ENCODE results near the gene ST3GAL4. TPM values are rescaled to one million over a fixed set of nuclear protein-coding genes. Genes with fewer than 3 reads are reported as not detected.

Gene ST3GAL4
- total RNA-seq, 4 donors from 2014 or later: 42.1 to 56.2 (median 47.2) TPM

DNA sequence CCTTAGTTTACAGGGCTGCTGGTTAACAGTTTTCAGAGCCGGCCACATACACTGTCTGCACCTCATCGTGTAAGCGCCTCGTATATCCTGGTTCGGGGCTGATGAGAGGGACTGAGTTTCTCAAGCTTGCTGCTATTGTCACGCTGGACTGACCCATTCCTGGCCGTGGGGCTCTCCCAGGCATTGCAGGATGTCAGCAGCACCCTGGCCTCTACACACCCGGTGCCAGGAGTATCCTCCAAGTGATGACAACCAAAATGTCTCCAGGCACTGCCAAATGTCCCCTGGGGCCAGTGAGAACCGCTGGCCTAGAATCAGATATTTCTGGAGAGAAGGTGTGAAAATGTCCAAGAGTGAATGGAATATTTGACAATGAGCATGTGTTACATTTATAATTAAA is 82.8 kb downstream of the ST3GAL4 start:
- no peak for TF ChIP-seq POLR2A (IDR thresholded peaks at IDR 0.05)
- TF ChIP-seq, protein P1, sequence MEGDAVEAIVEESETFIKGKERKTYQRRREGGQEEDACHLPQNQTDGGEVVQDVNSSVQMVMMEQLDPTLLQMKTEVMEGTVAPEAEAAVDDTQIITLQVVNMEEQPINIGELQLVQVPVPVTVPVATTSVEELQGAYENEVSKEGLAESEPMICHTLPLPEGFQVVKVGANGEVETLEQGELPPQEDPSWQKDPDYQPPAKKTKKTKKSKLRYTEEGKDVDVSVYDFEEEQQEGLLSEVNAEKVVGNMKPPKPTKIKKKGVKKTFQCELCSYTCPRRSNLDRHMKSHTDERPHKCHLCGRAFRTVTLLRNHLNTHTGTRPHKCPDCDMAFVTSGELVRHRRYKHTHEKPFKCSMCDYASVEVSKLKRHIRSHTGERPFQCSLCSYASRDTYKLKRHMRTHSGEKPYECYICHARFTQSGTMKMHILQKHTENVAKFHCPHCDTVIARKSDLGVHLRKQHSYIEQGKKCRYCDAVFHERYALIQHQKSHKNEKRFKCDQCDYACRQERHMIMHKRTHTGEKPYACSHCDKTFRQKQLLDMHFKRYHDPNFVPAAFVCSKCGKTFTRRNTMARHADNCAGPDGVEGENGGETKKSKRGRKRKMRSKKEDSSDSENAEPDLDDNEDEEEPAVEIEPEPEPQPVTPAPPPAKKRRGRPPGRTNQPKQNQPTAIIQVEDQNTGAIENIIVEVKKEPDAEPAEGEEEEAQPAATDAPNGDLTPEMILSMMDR (IDR thresholded peaks at IDR 0.05): no peak
- no peak for TF ChIP-seq EP300 (IDR thresholded peaks at IDR 0.05)
- no peak for TF ChIP-seq POLR2AphosphoS5 (IDR thresholded peaks at IDR 0.05)
- H3K4me1 ChIP-seq: peaks cover 0 to 22% (median 9%) of the 10 kb centered on the region in 3 donors

DNA sequence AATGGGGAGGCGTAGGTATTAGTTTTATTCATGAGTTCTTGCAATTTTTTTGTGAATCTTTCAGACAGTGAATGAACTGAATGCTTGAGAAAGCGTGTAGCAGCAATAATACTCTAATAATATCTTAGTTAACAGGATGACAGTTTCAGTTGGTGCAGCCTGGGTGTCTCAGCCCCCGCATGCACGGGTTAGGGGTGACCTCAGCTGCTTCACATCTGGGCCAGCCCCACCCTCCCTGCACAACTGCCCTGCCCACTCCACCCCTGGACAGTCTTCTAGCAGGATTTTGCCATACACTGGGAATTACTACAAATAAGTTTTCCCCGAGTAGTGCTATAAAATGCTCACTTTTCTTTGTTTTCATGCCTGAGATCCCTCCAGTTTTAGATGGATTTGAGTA is 83.2 kb downstream of the ST3GAL4 start:
- TF ChIP-seq POLR2A (IDR thresholded peaks at IDR 0.05) (no peak), EP300 (IDR thresholded peaks at IDR 0.05) (no peak), POLR2AphosphoS5 (IDR thresholded peaks at IDR 0.05) (no peak)
- TF ChIP-seq, protein P1 (IDR thresholded peaks at IDR 0.05): no peak
- Histone ChIP-seq H3K4me3 (no peak overlapping the region), H3K27ac (no peak overlapping the region), H3K9me3 (no peaks in the 10 kb centered on the region), H3K4me1 (peaks cover 0 to 19% (median 9%) of the 10 kb centered on the region in 3 donors), H3K36me3 (no peaks in the 10 kb centered on the region), H3K27me3 (peaks cover 19% of the 10 kb centered on the region)
- WGBS, 2 donors (ENCODE audit: low coverage in 1 of 2): 35 to 57% methylated on average over 4 to 5 of the region's 5 CpGs
- ATAC-seq: peak; percentile 45

More for the DNA sequence above, 82.8 kb downstream of the ST3GAL4 start:
- WGBS, 2 donors (ENCODE audit: low coverage in 1 of 2): 43 to 90% methylated on average over 2 to 4 of the region's 9 CpGs
- H3K27me3 ChIP-seq: peaks cover 17% of the 10 kb centered on the region
- ATAC-seq: no peak
- no peak overlapping the region for H3K4me3 ChIP-seq
- no peaks in the 10 kb centered on the region for H3K9me3 ChIP-seq
- H3K27ac ChIP-seq: no peak overlapping the region
- no peaks in the 10 kb centered on the region for H3K36me3 ChIP-seq

- Histone ChIP-seq H3K4me3 (no peak overlapping the region), H3K36me3 (no peaks in the 10 kb centered on the region), H3K27me3 (peaks cover 22% of the 10 kb centered on the region), H3K4me1 (peaks cover 0 to 9% (median 6%) of the 10 kb centered on the region in 3 donors), H3K27ac (no peak overlapping the region), H3K9me3 (no peaks in the 10 kb centered on the region)
- ATAC-seq: no peak
- 54 to 78% methylated on average over 4 to 11 of the region's 22 CpGs for WGBS, 2 donors (ENCODE audit: low coverage in 1 of 2)
- no peak for TF ChIP-seq POLR2A (IDR thresholded peaks at IDR 0.05)
- no peak for TF ChIP-seq EP300 (IDR thresholded peaks at IDR 0.05)
- TF ChIP-seq, protein P1 (IDR thresholded peaks at IDR 0.05): no peak
- TF ChIP-seq POLR2AphosphoS5 (IDR thresholded peaks at IDR 0.05): no peak
Observed at GRCh38 chr11:126440276-126440675, 84.8 kb downstream of the ST3GAL4 start.

- TF ChIP-seq POLR2A (IDR thresholded peaks at IDR 0.05): no peak
- TF ChIP-seq, protein P1 (IDR thresholded peaks at IDR 0.05): peak in 3 of 4 experiments; percentile 96 to 97 (median 97)
- H3K27ac ChIP-seq: no peak overlapping the region
- peaks cover 22% of the 10 kb centered on the region for H3K27me3 ChIP-seq
- H3K9me3 ChIP-seq: no peaks in the 10 kb centered on the region
- 4 to 8% methylated on average over 10 to 11 of the region's 21 CpGs for whole genome bisulfite sequencing, 2 donors (ENCODE audit: low coverage in 1 of 2)
- peak; percentile 68 for ATAC-seq
- no peaks in the 10 kb centered on the region for H3K36me3 ChIP-seq
- peaks cover 0 to 9% (median 6%) of the 10 kb centered on the region in 3 donors for H3K4me1 ChIP-seq
- H3K4me3 ChIP-seq: no peak overlapping the region
Observed at GRCh38 chr11:126440792-126441514, 85.5 kb downstream of the ST3GAL4 start.

DNA sequence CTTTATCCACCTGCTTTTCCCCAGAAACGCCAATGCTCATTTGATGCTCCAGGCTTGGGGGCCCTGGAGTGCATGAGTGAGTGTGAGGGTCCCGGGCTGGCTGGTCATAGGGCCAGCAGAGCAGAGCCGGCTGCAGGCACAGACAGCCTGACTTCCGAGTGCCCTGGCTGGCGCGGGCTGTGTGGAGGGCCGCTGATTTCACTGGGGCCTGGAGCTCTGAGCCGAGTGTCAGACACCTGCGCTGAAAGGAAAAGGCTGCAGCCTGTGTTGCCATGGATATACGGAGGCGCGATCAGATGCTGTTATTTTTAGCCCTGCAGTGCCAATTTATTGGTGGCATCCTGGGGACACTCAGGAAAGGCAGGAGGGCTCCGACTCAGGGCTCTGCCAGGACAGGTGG is 87.6 kb downstream of the ST3GAL4 start:
- 50% methylated on average over 5 of the region's 13 CpGs; no CpG with 5 or more reads in 1 of the 2 donors for WGBS, 2 donors (ENCODE audit: low coverage in 1 of 2)
- H3K27me3 ChIP-seq: peaks cover 22% of the 10 kb centered on the region
- H3K36me3 ChIP-seq: no peaks in the 10 kb centered on the region
- TF ChIP-seq, protein P1 (IDR thresholded peaks at IDR 0.05): no peak
- TF ChIP-seq POLR2A (IDR thresholded peaks at IDR 0.05) (no peak), POLR2AphosphoS5 (IDR thresholded peaks at IDR 0.05) (no peak), EP300 (IDR thresholded peaks at IDR 0.05) (no peak)
- no peak overlapping the region for H3K27ac ChIP-seq
- H3K4me1 ChIP-seq: peaks cover 0 to 9% (median 6%) of the 10 kb centered on the region in 3 donors
- ATAC-seq: no peak
- no peak overlapping the region for H3K4me3 ChIP-seq
- no peaks in the 10 kb centered on the region for H3K9me3 ChIP-seq
